Non-pigmented ciliary epithelial cell (primary cell): Measurements from ENCODE around the gene WWOX.

Experiments
- DNase-seq: peaks from one replicate; pipeline ENCODE4 v3.0.0-alpha.2; 2010; ENCODE audit warnings: low read depth

Gene WWOX

DNA sequence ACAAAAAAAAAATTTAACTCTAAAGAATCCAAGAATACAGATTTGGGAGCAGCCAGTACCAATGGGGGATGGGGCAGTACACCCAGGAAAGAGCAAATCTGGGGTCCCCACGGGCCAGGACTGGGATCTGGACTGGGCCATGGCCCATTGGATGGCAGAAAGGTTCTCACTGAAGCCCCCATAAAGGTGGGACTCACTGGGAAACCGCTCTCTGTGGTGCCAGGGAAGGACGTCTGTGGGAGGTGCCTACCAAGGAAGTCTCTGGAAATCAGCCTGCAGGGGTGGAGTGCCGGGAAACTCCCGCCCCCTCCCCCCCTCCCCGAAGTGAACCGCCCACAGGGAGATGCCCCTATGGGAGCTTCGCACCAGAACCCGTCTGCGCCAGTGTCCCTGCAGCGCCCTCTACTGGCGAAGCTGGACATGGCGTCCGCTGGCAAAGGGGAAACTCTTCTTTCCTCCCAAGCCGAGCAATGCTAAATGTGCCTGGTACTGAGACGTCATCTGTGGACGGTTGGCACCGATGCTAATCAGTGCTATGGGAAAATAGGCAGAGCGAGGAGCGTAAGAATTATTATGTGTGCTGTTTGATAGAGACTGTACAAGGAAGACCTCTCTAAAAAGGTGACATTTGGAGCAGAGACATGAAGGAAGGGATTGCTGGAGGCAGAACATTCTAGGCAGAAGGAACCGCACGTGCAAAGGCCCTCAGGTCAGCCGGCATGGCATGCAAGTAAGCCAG lies 671.1 kb downstream of the WWOX start:
- DNase-seq: no peak

DNA sequence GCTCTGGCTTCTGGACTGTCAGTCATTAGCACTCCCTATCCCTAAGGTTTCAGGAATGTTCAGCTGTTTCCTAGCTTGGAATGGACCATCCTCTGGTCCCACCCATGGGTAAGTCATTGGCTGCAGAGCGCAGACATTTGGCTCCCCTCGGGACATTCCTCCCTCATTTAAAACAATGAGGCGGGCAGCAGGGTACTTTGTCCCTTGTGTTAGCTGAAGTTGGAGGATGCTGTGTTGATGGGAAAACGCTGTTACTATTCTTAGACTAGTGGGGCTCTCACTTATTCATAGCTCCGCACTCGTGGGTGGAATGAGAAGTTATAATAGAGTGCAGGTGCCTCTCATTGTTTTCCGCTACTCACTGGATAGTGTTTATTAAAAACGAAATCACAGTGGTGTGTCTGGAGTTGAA lies 673.8 kb downstream of the WWOX start:
- no peak for DNase-seq

DNA sequence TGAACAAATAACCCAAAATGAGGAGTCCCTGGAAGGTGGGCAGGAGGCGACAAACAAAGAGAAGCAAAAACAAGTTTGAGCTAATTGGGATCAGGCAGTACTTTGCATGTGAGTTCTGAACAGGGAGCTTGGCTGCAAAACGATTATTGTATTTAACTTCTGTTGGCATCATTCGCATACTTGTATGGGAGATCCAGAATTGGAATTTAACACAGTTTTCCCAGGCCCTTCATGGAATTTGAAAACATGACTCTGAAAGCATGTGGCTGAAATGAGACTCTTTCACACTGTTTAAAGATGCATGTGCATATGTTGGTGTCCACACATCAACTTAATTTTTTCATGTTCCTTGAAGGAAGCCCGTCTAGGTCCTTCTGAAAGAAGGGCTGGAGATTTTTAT lies 674.3 kb downstream of the WWOX start:
- DNase-seq: no peak

DNA sequence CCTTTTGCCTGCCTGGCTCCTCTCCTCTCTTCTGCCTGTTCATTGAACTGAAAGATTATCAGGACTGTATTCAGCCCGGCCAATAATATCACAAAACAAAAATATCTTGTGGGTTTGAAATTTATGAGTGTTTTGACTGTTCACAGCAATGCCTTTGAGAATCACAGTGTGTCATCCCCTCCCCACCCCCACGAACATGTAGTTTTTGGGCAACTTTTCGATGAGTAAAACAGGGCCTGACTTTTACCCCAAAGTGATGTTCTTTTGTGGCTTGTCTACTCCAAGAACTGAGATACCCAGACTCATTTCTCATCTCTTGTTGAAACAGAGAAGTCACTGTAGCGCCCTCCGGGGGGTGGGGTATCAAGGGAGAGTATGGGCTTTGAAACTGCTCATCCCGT lies 675.7 kb downstream of the WWOX start:
- DNase-seq: no peak

DNA sequence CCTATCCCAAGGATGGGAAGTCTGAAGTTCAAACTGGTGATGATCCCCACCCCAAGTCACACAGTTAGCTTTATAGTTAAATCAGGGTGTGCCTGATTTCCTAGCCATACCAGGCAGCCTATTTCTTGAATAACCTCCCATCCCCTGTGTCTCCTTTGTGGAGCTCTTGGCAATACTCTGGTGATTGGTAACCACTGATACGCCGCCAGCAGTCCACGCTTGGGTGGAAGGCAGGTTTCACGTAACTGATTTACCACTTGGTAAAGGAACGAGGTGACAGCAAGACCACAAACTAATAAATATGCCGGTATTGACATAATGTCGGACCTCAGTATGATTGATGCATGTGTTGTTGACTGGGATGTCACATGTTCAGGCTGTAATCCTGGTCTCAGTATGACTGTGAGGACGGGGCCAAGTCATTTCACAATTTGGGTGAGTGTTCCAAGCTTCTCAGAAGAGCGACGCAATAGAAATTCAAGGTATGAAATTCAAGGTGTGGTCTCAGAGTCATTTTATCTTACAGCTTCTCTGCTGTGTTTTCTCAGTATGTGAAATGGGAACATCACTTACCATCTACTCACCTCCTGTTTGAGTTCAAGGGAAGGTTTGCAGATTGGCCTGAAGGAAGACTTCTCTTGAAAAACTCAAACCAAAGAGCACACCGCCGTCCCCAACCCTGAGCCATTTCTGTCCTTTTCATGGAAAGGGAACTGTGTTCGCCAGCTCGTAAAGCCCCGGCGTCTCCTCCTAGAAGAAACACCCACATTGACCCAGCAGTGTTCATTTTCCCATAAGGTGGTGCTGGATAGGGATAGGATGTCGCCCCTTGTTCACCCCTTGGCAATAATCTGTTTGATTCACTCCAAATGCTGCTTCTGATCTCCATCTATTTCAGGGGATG lies 678.9 kb downstream of the WWOX start:
- DNase-seq: no peak

DNA sequence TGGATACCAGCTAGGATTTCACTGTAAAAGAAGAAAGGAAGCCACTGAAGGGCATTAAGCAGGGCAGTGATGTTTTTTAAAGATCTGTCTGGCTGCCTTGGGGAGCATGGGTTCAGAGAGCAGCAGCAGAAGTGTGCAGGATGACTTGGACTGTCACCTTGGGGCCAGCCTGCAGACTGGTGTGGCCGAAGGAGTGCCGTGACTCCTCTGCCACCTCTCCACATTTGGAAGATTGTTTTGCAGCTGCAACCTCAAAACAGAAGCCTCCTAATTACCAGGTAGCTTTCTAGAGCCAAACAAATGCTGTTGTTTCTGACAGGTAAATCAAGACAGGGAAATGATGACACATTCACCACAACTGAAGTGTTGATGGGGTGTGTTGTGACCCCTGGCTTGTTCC lies 681.4 kb downstream of the WWOX start:
- no peak for DNase-seq

DNA sequence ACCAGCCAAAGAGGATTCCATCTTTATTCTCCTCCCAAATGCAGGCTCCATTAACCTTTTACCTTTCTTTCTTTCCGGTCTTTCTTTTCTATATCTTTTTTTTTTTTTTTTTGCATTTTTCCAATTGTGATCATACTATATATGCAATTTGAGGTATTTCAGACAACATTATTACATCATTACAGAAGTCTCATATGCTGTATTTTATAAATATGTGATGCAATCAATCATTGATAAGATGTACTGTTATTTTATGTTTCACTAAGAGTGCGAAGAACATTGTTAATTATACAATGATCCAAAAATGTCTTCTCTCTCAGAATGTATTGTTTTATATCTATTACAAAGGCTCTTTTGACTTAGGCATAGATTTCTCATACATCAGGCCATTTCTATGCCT lies 683.1 kb downstream of the WWOX start:
- no peak for DNase-seq

DNA sequence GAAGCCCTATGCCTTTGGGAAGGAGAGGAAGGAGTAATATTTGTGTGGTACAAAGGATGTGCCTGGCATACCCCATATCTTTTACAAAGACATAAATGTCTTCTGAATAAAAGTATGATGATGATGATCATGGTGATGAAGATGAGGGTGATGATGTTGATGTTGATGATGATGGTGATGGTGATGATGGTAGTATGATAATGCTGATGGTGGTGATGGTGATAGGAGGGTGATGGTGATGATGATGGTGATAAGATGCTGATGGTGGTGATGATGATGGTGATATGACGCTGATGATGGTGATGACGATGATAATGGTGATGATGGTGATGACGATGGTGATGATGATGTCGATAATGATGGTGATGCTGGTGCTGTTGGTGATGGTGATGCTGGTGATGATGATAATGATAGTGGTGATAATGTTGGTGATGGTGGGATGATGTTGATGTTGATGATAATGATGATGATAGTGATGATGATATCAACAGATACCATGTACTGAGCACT lies 684.2 kb downstream of the WWOX start:
- no peak for DNase-seq

DNA sequence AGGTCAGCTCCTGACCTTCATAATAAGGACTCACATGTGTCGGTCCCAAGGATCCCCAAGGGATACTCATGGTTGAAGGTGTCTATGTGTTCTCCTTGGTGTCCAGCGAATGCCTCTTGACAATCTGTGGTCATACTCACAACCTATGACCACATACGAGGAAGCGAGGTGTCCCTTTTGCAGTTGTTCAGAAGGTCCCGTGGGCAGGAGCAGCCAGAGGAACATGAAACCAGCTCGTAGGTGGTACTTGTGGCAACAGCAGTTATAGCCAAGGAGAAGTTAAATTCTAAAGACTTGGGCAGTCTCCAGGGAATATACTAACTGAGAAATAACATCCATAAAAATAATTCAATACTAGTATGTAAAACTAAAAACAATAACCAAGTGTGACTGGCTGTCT lies 685.3 kb downstream of the WWOX start:
- no peak for DNase-seq

DNA sequence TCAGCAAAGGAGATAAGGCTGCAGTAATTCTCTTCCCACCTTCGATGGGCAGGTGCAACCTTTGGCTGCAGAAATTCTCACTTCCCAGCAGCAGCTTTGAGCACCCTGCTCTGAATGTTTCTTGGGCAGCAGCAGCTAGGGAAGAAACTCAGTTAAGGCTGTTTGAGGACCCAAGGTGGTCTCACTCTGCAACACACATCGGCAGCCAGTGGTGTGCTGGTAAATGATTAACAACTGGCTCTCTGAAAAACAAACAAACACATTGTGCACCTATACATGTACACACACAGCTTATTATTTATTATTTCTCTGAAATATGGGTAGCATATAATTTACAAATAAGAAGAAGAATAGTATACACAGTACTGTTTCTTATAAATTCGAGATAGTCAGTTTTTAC lies 685.8 kb downstream of the WWOX start:
- DNase-seq: no peak

DNA sequence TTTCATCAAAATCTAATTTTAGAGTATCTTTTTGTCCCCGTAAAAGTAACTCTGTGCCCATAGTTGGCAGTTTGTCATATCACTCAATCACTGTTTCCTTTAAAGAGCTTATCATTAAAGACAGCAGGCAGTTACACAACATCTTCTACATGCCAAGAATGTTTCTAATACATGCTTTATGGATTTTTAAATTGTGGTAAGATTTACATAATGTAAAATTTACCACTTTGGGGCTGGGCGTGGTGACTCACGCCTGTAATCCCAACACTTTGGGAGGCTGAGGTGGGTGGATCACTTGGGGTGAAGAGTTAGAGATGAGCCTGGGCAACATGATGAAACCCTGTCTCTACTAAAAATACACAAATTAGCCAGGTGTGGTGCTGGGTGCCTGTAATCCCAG lies 687.2 kb downstream of the WWOX start:
- no peak for DNase-seq

DNA sequence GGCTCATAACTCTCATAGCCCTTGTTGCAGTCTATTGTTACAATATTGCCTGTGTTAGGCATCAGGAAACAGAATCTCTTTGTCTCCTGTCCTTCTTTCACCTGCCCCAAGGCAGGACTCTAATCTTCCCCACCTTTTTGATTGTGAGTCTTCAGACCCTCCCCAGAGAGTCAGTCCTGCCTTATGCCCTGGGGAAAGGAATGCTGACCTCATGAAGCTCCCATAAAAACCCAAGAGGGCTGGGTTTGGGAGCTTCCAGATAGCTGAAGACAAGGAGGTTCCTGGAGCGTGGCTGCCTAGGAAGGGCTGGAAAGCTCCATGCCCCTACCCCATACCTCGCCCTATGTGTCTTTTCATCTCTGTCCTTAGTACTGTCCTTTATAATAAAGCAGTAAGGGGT lies 688.8 kb downstream of the WWOX start:
- DNase-seq: no peak

DNA sequence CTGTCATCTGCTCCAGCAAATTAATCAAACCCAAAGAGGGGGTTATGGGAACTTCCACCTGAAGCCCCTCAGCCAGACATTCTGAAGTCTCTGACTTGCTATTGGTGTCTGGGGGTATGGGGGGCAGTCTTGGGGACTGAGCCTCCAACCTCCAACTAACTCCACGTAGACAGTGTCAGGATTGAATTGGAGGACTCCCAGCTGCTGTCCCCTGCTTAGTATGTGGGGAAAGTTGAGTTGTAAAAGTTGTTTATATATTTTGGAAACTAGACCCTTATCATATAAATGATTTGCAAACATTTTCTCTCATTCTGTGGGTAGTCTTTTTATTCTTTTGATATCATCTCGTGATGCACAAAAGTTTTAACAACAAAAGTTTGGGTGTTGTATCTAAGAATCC lies 689.2 kb downstream of the WWOX start:
- no peak for DNase-seq

DNA sequence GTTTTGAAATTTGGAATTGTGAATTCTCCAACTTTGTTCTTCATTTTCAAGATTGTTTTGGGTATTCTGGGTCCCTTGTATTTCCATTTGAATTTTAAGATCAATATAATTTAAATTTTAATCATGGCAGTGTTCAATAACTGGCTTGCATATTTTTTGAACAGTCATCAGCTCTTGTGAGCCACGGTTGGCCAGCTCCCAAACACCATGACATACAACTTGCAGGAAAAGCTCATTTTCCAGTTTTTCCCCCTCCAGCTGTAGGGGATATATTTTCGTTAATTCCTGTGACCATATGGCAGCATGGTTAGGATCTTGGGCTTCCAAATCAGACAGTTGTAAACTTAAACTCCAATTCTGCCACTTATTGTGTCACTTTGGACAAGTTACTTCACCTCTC lies 690.1 kb downstream of the WWOX start:
- DNase-seq: no peak

DNA sequence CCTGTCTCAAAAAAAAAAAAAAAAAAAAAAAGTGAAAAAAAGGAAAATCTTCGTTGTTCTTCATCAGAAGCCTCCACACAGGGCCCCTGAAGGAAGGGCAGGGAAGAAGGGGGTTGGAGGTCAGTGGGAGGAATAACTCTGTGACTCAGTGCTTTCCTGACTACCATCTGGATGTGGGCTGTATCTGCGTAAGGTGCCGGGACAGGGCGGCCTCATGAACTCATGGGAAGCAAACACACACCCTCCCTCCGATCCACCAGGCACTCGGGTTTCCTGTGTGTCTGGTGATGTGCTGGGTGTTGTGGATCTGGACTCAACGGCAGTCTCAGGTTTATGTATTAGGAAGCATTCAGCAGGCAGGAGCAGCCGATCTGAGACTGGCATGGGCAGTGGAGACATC lies 691.6 kb downstream of the WWOX start:
- no peak for DNase-seq

DNA sequence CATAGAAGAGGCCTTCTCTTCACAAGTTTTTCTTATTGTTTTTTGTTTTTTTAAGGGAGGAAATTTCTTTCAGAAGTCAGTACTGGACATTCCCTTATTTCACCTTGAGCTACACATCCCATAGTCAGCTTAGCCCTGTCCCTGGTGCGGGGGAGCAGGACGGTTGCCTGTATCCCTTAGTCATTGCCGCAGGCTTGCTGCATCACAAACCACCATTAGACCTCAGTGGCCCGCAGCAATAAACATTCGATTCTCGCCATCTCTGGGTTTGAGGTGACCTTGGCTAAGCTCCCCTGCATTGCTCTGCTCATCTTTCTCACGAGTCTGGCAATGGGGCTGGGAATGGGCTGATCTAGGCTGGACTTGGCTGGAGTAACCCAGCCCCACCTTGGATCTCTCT lies 692.5 kb downstream of the WWOX start:
- DNase-seq: no peak

DNA sequence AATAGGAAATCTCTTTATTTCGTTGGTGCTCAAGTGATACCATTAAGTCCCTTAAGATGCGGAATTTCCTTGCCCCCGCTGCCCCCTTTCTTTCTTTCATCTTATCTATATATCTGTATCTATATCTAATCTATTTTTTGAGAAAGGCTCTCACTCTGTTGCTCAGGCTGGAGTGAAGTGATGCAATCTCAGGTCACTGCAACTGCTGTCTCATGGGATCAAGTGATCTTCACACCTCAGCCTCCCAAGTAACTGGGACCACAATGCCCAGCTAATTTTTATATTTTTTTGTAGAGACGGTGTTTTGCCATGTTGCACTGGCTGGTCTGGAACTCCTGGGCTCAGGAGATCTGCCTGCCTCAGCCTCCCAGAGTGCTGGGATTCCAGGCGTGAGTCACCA lies 693.5 kb downstream of the WWOX start:
- DNase-seq: no peak

DNA sequence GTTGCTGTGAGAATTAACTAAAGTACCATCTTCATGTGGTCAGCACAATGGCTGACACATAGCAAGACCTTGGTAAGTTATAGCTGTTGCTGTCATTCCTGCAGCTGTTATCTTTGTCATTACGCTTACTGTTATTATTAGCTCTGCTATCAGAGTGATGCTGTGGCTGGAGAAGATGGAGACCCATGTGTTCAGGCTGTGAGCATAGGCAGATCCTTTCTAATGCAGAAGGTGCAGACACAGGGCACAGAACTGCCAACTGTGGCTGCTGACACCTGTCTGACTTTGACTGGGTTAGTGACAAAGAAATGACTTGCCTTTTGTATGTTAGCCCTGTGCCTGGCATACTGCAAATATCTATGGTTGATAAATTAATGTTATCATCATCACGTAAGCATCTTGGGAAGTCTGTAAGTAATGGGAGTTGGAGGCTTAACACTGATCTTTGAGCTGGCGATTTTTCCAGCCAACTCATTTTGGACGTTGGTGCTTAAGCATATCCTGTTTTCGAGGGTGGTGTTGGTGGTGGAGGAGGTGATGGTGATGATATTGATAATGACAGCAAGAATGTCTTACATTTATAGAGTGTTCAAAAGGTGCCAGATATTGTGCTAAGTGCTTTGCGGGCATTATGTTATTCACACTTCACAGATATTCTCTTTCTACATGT lies 695.3 kb downstream of the WWOX start:
- no peak for DNase-seq

DNA sequence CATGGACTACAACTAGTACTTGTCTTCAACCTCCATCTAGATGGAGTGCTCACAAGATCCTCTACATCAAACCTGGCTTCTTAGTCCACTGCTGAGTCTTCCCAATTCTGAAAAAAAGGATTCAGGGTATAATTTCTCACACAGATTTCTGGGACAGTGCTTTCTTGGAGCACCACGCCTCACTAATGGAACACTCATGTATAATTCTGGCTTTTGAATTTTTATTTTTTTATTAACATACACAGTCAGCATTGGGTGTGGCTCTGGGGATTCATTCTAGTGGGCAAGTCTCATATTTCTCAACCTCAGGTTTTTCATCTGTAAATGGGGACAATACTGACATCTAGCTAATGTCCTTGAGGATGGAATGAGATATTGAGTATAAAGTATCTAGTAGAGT lies 696.0 kb downstream of the WWOX start:
- DNase-seq: no peak

DNA sequence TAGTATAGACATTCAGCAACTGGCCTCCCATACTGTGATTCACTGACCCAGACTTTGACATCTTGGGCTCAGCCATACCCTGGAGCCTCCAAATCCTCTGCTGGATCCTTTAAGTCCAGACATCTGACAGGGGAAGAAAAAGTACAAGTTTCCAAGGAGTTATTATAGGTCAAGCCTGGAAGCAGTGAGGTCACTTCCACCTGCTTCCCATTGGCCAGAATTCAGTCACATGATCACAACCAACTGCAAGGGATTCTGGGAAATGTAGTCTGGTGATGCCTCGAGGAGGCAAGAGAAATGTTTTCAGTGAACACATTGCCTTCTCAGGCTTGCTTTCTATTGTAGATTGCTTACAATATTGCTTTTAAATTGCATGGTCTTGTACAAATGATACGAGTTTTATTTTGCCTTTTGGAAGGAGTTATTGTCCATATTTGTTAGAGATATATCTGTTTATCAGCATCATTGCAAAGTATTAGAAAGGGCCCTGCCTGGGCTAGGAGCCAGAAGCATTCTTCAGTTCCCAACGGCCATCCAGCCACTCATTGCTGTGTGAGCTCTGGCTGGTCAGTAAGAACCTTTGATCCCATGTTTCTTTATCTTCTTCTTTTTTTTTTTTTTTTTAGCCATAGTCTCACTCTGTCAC lies 696.9 kb downstream of the WWOX start:
- no peak for DNase-seq

DNA sequence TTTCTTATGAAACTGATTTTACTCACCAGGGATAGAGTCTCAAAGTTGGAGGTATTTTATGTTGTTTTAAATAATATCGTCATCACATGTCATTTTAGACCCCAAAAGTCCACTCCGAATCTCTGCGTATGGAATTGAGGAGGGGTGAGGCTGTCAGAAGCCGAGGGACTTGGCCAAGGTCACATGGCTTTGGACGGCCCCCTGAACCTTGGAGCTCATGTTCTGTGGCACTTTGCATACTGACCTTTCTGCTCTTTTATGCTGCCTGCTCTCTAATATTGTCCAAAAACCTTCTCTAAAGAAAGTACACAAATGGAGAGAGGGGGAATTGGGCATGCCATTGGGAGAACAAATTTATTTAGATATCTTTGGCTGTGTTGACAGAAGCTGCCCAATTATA lies 700.0 kb downstream of the WWOX start:
- no peak for DNase-seq

DNA sequence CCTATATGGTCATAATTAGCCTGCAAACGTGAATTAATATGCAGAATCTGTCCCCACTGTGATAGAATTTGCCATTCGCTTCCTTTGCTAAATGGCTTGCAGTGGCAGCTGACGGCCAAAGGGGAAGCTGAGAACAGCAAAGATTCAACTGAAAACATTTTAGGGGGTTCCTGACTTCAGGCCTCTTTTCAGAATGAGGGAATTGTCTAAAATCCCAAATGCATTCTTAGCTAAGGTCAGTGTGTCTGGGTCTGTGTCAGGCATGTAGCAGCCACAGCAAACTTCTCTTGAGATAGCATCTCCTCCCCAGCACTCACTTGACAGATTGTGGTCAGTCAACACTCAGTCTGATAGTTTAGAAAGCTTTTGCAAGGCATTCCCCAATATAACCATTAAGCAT lies 701.1 kb downstream of the WWOX start:
- no peak for DNase-seq
